NCI-H1092 treated with DMSO at 0.1 percent for 48 hours (cell line): ENCODE results near the gene CORO2B.
"Not testable (repeated sequence)": the region's sequence is repeated elsewhere in the genome, so short reads cannot be mapped to it uniquely, and the experiment has no call there.

Experiments used
- DNase-seq: peaks from one replicate; lab custom pipeline; 2025; lab: John Stamatoyannopoulos, UW

Gene CORO2B

GRCh38 chr15:68733666-68734065 lies 154.9 kb downstream of the CORO2B start:
- DNase-seq, result no peak

DNA sequence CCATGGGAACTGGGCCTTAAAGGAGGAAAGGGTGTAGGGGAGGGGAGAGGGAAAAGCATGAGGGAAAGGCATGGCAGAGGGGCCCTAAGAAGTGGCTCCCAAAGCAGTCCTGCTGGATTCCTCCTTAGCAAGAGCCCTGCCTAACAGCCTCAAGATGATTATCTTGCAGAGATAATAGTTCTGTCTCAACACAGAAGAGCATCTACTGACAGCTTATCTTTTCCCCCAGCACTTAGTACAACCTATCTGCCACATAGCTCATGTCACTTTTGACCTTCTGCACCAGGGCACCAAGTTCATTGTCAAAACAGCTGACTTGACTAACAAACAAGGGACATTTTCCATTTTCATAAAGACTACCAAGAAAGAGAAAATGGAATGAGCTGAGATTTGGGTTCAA lies 155.6 kb downstream of the CORO2B start:
- DNase-seq, result no peak

GRCh38 chr15:68734881-68735280 lies 156.1 kb downstream of the CORO2B start:
- DNase-seq, result no peak

- no peak for DNase-seq
These were observed 156.8 kb downstream of the CORO2B start for GRCh38 chr15:68735610-68736009.

GRCh38 chr15:68739390-68740080 lies 160.7 kb downstream of the CORO2B start:
- no peak for DNase-seq

DNA sequence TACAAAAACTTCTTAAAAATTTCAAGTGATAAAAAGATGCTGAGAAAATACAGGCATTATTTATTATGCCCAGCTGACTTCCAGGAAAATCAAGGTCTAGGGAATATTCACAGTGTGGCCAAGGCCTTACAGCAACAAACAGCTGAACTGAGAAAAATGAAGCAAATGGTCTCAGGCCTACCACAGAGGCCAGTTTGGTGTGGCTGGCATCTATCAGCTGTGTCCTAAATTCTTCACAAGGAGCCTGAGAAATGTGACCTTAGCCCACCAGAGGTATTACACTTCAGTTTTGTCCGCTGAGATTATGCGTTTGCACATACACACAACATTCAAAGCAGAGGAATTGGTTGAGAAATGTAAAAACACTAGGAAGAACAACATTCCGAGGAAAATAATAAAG lies 164.5 kb downstream of the CORO2B start:
- DNase-seq, result no peak

GRCh38 chr15:68749365-68749764 lies 170.6 kb downstream of the CORO2B start:
- DNase-seq, result no peak

DNA sequence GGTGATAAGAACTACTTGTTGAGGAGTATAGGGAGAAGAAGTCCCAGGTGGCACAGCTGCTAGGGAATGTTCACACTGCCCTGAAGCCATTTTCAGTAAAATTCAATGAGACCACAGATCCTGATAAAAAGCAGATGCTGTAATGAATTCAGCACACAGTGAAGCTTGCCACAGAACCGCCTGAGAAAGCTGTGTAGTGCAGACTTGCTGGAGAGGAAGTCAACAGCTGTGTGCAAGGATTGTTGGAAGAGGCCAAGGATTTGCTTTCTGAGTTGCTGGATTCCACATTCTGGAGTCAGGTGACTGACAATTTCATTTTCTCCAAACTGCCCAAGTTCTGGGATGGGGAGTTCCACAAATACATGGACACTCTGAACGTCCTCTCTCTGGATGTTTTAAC lies 171.0 kb downstream of the CORO2B start:
- no peak for DNase-seq

GRCh38 chr15:68751622-68752021 lies 172.8 kb downstream of the CORO2B start:
- DNase-seq, result no peak

- no peak for DNase-seq
These were observed 176.9 kb downstream of the CORO2B start for GRCh38 chr15:68755731-68756130.

- not testable (repeated sequence) for DNase-seq
These were observed 181.3 kb downstream of the CORO2B start for GRCh38 chr15:68759982-68760579.

DNA sequence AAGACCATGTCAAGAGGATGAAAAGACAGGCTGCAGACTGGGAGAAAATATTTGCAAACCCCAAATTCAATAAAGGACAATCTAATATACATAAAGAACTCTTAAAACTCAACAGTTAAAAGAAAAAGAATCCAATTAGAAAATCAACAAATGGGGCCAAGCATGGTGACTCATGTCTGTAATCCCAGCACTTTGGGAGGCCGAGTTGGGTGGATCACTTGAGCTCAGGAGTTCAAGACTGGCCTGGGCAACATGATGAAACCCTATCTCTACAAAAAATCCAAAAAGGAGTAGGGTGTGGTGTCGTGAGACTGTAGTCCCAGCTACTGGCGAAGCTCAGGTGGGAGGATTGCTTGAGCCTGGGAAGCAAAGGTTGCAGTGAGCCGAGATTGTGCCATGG lies 184.3 kb downstream of the CORO2B start:
- DNase-seq, result no peak

GRCh38 chr15:68764090-68764489 lies 185.3 kb downstream of the CORO2B start:
- no peak for DNase-seq

DNA sequence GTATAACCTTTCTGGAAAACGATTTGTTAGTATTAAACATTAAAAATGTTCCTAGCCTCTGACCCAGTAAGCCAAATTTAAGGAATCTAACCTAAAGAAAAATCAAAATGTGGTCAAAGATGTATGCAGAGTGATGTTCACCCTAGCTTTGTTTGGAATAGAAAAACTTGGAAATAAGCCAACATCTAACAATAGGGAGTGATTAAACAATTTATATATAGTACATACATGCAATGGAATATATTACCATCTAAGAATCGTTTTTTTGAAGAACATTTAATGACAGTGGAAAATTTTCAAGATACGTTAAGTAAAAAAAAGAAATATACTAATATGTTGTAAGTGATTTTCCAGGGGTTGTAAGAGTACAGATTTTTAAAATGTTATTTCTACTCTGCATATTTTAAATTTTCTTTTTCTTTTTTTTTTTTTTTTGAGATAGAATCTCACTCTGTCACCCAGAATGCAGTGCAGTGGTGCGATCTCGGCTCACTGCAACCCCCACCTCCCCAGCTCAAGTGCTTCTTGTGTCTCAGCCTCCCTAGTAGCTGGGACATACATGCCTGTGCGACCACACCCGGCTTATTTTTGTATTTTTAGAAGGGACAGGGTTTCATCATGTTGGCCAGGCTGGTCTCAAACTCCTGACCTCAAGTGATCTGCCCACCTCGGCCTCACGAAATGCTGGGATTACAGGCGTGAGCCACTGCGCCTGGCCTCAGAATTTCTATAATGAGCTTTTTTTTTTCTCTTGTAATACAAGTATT lies 187.0 kb downstream of the CORO2B start:
- DNase-seq, result no peak

- DNase-seq, result no peak
These were observed 189.0 kb downstream of the CORO2B start for GRCh38 chr15:68767833-68768232.

GRCh38 chr15:68768321-68768720 lies 189.5 kb downstream of the CORO2B start:
- no peak for DNase-seq

- DNase-seq, result no peak
These were observed 190.9 kb downstream of the CORO2B start for GRCh38 chr15:68769702-68770101.

DNA sequence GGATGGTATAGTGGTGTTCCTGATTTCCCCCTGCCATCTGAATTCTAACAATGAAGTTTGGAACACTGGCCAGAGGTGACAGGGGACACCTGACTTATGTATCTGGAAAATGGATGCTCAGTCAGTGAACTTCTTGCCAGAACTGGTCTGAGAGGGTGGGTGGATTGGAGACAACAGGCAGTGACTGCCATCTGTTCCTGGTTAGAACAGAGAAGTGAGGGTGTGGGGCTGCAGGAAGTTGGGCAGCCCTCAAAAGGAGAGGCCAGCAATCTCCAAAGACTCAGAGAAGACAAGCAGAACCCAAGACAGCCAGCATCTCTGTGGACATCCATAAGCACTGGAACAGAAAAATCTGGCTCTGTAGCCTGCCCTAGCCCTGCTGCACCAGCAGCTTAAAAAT lies 191.4 kb downstream of the CORO2B start:
- no peak for DNase-seq

DNA sequence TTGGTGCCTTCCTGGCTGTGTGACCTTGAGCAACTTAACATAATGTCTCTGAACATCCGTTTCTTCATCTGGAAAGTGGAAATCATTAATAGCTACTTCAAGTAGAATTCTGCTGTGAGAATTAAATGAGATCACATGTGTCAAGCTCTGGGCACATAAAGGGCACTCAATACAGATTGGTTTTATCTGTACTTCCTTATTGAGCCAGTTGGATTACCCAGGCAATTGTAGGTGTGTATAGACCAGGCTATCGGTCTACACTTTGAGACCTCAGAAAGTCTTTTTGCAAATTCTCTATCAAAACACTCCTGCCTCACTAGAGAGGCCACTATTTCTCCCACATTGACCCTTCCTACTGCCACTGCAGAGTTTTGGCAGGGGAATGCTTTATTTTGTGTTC lies 194.2 kb downstream of the CORO2B start:
- no peak for DNase-seq

DNA sequence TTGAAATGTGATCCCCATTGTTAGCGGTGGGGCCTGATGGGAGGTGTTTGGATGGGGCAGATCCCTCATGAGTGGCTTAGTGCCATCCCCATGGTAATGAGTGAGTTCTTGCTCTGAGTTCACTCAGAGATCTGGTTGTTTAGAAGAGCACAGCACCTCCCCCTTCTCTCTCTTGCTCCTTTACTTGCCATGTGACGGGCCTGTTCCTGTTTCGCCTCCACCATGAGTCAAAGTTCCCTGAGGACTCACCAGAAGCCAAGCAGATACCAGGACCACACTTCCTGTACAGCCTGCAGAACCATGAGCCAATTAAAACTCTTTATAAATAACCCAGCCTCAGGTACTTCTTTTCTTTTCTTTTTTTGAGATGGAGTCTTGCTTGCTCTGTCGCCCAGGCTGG lies 195.3 kb downstream of the CORO2B start:
- no peak for DNase-seq

DNA sequence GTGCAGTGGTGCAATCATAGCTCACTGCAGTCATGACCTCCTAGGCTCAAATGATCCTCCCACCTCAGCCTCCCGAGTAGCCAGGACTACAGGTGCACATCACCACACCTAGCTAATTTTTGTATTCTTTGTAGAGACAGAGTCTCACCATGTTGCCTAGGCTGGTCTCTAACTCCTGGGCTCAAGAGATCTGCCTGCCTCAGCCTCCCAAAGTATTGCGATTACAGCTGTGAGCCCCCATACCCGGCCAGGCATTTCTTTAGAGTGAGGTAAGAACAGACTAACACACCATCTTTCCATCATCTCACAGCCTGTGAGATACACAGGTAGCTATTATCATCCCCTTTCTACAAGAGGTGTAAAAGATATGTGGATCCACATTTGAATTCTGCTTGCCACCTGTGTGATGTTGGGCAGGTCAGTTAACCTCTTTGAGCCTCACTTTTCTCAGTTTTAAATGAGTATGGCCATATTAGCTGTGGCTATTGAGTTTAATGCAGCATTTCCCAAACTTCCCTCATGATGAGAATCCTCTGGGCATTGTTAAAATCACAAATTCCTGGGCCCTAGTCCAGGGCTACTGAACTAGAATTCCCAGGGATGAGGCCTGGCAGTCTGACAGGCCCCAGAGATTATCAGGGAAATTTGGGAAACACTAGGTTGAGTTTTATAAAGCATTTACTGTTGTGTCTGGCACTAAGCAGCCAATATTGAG lies 195.9 kb downstream of the CORO2B start:
- no peak for DNase-seq

GRCh38 chr15:68775236-68775577 lies 196.4 kb downstream of the CORO2B start:
- DNase-seq, result no peak
